AG09309 (cell line): ENCODE measurements around the gene KMT2B.
A peak's percentile ranks its signal among the peaks of the same experiment; 100 is the strongest.

Experiments
- DNase-seq: peaks from one replicate; pipeline ENCODE4 v3.0.0-alpha.2; 2010; ENCODE audit warnings: low read depth
- H3K4me3 ChIP-seq: 2 replicates; pipeline ENCODE4 v1.5.1; 2011; ENCODE audit warnings: mild to moderate bottlenecking, low read depth, low read length, moderate library complexity; ENCODE audit not compliant: control insufficient read depth
- CTCF ChIP-seq: IDR thresholded peaks from 2 replicates; pipeline ENCODE4 v1.5.1; 2011; ENCODE audit warnings: mild to moderate bottlenecking, low read depth, low read length, inconsistent platforms; ENCODE audit not compliant: insufficient read depth, control insufficient read depth; ENCODE audit errors: missing control alignments

The KMT2B gene

DNA sequence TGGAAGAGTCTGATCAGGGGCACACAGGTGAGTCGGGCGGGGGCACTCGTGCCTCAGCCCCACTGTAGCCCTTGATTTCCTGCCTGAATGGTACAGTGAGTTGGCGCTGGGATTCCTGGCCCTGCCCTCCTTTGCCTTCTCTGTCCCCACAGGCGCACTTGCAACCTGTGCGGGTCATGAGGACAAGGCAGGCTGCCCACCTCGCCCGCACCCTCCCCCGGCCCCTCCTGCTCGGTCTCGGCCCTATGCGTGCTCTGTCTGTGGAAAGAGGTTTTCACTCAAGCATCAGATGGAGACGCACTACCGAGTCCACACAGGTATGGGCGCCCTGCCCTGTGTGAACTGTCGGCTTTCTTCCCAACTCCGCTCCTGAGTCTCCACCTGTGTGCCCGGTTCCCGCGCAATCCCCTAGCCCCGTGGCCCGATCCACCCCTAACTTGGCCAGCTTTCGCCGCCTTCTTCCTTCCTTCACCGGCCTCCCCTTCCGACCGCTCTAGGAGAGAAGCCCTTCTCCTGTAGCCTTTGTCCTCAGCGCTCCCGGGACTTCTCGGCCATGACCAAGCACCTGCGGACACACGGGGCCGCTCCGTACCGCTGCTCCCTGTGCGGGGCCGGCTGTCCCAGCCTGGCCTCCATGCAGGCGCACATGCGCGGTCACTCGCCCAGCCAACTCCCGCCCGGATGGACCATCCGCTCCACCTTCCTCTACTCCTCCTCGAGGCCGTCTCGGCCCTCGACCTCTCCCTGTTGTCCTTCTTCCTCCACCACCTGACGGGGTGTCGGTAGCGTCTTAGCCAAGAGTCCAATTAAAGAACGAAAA lies 1.6 kb upstream of the KMT2B start:
- H3K4me3 ChIP-seq, result peak overlapping the region; percentile 94
- TF ChIP-seq CTCF, result no peak
- DNase-seq, result no peak

DNA sequence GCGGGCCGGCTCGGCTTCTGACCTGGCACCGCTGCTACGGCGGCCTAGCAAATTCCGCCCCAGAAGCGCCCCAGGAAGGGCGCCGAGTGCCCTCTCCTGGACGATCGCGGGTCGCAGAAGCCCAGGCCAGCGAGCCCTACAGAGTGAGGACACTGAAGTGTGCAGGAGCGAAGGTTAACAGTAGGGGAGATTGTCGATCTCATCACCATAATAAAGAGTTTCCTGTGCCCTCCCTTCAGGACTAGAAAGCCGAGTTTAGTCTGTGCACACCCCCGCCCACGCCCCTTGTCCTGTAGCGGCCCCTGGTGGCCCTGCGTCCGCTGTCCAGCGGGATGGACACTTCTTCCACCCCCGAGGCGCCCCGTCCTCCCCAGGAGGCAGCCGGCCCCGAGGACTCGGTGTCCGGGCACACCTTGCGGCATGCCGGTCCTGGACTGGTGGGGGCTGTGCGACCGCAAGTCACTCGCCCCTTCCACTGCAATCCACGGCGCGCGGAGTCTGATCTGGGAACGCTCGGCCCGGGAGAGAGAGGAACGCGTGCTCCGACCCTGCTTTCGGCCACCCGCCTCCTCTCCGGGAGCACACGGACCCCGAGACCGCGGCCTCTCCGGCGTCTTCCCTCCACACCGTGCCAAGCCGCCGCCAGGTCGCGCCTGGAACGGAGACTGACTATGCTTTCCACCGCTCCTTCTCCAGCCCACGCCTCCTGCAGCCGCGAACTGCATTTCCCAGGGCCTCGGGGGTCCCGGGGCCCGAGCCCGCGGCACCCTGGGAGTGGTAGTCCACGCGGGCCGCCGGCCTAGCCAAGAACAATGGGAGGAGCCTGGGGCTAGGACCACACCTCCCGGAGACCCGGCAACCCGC lies 770 bp upstream of the KMT2B start:
- peak; percentile 33 for DNase-seq
- peak overlapping the region; percentile 94 for H3K4me3 ChIP-seq
- peak; percentile 91 for TF ChIP-seq CTCF

DNA sequence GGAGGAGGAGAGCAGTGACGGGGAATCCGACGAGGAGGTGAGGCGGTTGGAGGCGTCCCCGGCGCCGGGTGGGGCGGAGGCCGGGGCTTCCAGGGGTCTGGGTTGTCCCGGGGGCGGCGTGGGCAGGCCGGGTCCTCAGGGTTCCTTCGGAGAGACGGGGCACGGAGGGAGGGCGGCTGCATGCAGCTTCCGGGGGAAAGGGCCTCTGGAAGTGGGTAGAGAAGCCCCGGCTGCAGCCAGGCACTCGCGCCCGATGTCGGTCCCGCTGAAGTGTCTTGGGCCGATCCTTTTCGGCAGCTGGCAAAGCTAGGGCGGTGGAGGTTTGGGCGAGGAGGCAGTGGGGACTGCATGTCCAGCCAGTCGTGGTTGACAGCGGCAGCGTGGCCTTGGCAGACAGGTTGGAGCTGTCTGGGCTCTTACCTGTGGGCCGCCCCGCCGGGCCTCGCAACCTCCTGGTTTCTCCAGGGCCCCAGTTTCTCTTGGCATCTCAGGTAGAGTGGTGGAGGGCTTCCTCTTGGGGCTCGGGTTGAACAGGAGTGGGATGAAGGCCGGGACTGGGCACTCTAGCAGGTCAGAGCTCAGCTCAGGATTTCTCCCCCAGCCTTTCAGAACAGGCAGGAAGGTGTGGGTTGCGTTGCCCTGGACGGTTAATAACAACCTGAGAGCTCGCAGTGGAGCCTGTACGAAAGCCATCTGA lies 690 bp downstream of the KMT2B start:
- H3K4me3 ChIP-seq, result peak overlapping the region; percentile 64
- no peak for DNase-seq
- TF ChIP-seq CTCF, result no peak

GRCh38 chr19:35719402-35720162 lies 1.8 kb downstream of the KMT2B start:
- H3K4me3 ChIP-seq, result peak overlapping the region; percentile 64
- TF ChIP-seq CTCF, result no peak
- no peak for DNase-seq

DNA sequence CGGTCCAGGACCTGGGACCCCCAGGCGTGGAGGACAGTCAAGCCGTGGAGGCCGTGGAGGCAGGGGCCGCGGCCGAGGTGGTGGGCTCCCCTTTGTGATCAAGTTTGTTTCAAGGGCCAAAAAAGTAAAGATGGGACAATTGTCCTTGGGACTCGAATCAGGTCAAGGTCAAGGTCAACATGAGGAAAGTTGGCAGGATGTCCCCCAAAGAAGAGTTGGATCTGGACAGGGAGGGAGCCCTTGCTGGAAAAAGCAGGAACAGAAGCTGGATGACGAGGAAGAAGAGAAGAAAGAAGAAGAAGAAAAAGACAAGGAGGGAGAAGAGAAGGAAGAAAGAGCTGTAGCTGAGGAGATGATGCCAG lies 2.3 kb downstream of the KMT2B start:
- DNase-seq, result no peak
- TF ChIP-seq CTCF, result no peak
- H3K4me3 ChIP-seq, result no peak overlapping the region

DNA sequence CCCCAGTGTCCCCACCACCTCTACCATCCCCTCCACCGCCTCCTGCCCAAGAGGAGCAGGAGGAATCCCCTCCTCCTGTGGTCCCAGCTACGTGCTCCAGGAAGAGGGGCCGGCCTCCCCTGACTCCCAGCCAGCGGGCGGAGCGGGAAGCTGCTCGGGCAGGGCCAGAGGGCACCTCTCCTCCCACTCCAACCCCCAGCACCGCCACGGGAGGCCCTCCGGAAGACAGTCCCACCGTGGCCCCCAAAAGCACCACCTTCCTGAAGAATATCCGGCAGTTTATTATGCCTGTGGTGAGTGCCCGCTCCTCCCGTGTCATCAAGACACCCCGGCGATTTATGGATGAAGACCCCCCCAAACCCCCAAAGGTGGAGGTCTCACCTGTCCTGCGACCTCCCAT lies 2.8 kb downstream of the KMT2B start:
- DNase-seq, result no peak
- TF ChIP-seq CTCF, result no peak
- H3K4me3 ChIP-seq, result no peak overlapping the region
